HepG2 (cell line): ENCODE data around the gene ARL14EPL. TPM values are rescaled to one million over a fixed set of nuclear protein-coding genes. Genes with fewer than 3 reads are reported as not detected.

Source experiments
- ATAC-seq: fragments of 200-7000 bp; cut with Tn5 transposase; 3 replicates; pipeline ENCODE4 v1.9.1; 2020; ENCODE audit warnings: mild to moderate bottlenecking, moderate library complexity
- BruUV-seq: library from RNA; stranded (reverse); fragments of 400-500 nt; replicated peaks from 2 replicates; lab custom pipeline; 2021; lab: Mats Ljungman, UMichigan
- CTCF ChIA-PET: fragments of 300-600 bp; formaldehyde crosslinking; extraction: SDS; loops from one replicate; lab custom pipeline; 2021; ENCODE audit warnings: low total read pairs, inconsistent platforms, low intra/inter-chr PET ratio; lab: Yijun Ruan, JAX
- POLR2A ChIA-PET: fragments of 350-600 bp; sonication (Branson Sonifier 250); formaldehyde crosslinking; loops from one replicate; lab custom pipeline; 2020; ENCODE audit warnings: antibody characterized with exemption, inconsistent platforms; lab: Yijun Ruan, JAX
- DNase-seq: peaks from one replicate; pipeline ENCODE4 v3.0.0-alpha.2; 2015; ENCODE audit warnings: low spot score
- FAIRE-seq: peaks from 3 replicates; lab custom pipeline; 2011; peaks lifted over from hg19 to GRCh38; lab: Jason Lieb, UNC
- H2AFZ ChIP-seq: one replicate; pipeline ENCODE4 v1.6.1; 2011; ENCODE audit warnings: low read length, inconsistent platforms
- H3K27ac ChIP-seq: fragments of 300-600 bp; 3 replicates; pipeline ENCODE4 v1.8.0; 2011; ENCODE audit warnings: mixed run types, mild to moderate bottlenecking, mixed read lengths, low read length, inconsistent platforms; ENCODE audit not compliant: insufficient read depth; ENCODE audit errors: extremely low read length
- H3K27me3 ChIP-seq, 2 experiments: fragments of 200-600 bp in 1 of 2; 2 replicates in 1 of 2; 3 replicates in 1 of 2; pipeline versions ENCODE4 v1.6.0 to v1.8.0; 2011; ENCODE audit warnings: low read length in 2 of 2, mild to moderate bottlenecking in 2 of 2, moderate library complexity in 2 of 2, inconsistent platforms in 1 of 2; ENCODE audit not compliant: insufficient read depth in 2 of 2, control insufficient read depth in 1 of 2
- H3K36me3 ChIP-seq, 2 experiments: fragments of 200-600 bp in 1 of 2; replicated peaks in 1 of 2; 2 replicates in 1 of 2; 3 replicates in 1 of 2; pipeline versions ENCODE4 v1.5.1 to v1.8.0; 2011; ENCODE audit warnings: low read length in 2 of 2, inconsistent platforms in 1 of 2; ENCODE audit not compliant: insufficient read depth in 2 of 2, control insufficient read depth in 1 of 2
- H3K4me1 ChIP-seq: 2 replicates; pipeline ENCODE4 v1.5.1; 2012; ENCODE audit warnings: low read length, inconsistent platforms; ENCODE audit not compliant: insufficient read depth
- H3K4me2 ChIP-seq: 2 replicates; pipeline ENCODE4 v1.6.0; 2011; ENCODE audit warnings: low read depth, low read length, inconsistent platforms
- H3K4me3 ChIP-seq, 3 experiments: fragments of 200-600 bp in 1 of 3; sonication (generic), shearing (Covaris generic) in 1 of 3; replicated peaks in 1 of 3; 2 replicates each; pipeline ENCODE4 v1.5.1; 2011 to 2016; ENCODE audit warnings: low read length in 3 of 3, inconsistent platforms in 2 of 3, low read depth in 2 of 3, mild to moderate bottlenecking in 2 of 3, control low read depth in 1 of 3, mixed read lengths in 1 of 3; ENCODE audit not compliant: insufficient read depth in 1 of 3
- H3K79me2 ChIP-seq: one replicate; pipeline ENCODE4 v1.6.1; 2011; ENCODE audit warnings: low read length, inconsistent platforms; ENCODE audit not compliant: insufficient read depth
- H3K9ac ChIP-seq: 2 replicates; pipeline ENCODE4 v1.6.0; 2011; ENCODE audit warnings: mild to moderate bottlenecking, low read depth, low read length, inconsistent platforms; ENCODE audit not compliant: insufficient read depth
- H3K9me3 ChIP-seq: 2 replicates; pipeline ENCODE4 v1.5.1; 2012; ENCODE audit warnings: mild to moderate bottlenecking, low read length
- H4K20me1 ChIP-seq: 2 replicates; pipeline ENCODE4 v1.6.0; 2011; ENCODE audit warnings: inconsistent platforms, mild to moderate bottlenecking, low read length, moderate library complexity; ENCODE audit not compliant: insufficient read depth
- ARHGAP35 ChIP-seq: sonication (generic); formaldehyde crosslinking; IDR thresholded peaks from 2 replicates; pipeline ENCODE4 v1.9.0; 2022; ENCODE audit warnings: mild to moderate bottlenecking, inconsistent platforms, moderate library complexity, missing genetic modification reagents, borderline replicate concordance
- CREB1 ChIP-seq, 2 experiments: fragments of 450-650 bp in 1 of 2; IDR thresholded peaks; 2 replicates each; pipeline ENCODE4 v1.6.1; 2016 to 2017; ENCODE audit warnings: control low read depth in 1 of 2, mild to moderate bottlenecking in 1 of 2, missing compliant biosample characterization in 1 of 2, missing genetic modification characterization in 1 of 2
- HNF4G ChIP-seq, 2 experiments: sonication (generic) in 1 of 2; formaldehyde crosslinking in 1 of 2; IDR thresholded peaks; 2 replicates each; pipeline versions ENCODE4 v1.4.0 to v1.6.1; 2011 to 2020; ENCODE audit warnings: borderline replicate concordance in 2 of 2, low read depth in 2 of 2, mild to moderate bottlenecking in 2 of 2, low read length in 1 of 2, missing genetic modification reagents in 1 of 2, moderate library complexity in 1 of 2
- RFX5 ChIP-seq: IDR thresholded peaks from 2 replicates; pipeline ENCODE4 v1.6.1; 2011; ENCODE audit warnings: low read depth, low read length, improper control_type of control experiment
- TCF7L2 ChIP-seq: IDR thresholded peaks from 2 replicates; pipeline ENCODE4 v1.6.1; 2011; ENCODE audit warnings: mild to moderate bottlenecking, low read depth, low read length, moderate library complexity
- ZKSCAN1 ChIP-seq: fragments of 150-350 bp; IDR thresholded peaks from 2 replicates; pipeline ENCODE4 v1.6.1; 2014; ENCODE audit warnings: low read length
- WGBS: methylation state at CpG from one replicate; pipeline ENCODE4 v1.1.6; 2017; ENCODE audit warnings: low lambda C conversion rate; 5-methylcytosine and 5-hydroxymethylcytosine counted together
- in situ Hi-C: cut with HindIII; loops from 2 replicates; pipeline ENCODE4 v1.10.0; 2017; ENCODE audit warnings: low pct_unique_long_range_greater_than_20kb; ENCODE audit not compliant: extremely low pct_ligation_motif_present
- intact Hi-C: fragments of 100-400 bp; cut with micrococcal nuclease; formaldehyde crosslinking; loops from one replicate; pipeline ENCODE4 v1.10.0; 2022; ENCODE audit not compliant: unreplicated experiment
- polyA plus RNA-seq, 8 experiments: library from polyadenylated mRNA; depleted of rRNA in 3 of 8; stranded (reverse) in 7 of 8; unstranded in 1 of 8; fragments of >200 nt; fragmentation: Illumina TruSeq in 4 of 8; extraction: Trizol in 4 of 8; gene quantifications; 2 replicates each; pipeline versions ENCODE4 v1.2.1 to v1.2.3, GENCODE V29; 2011 to 2016; ENCODE audit warnings: low read depth in 4 of 8, missing spikeins in 1 of 8, mixed read lengths in 1 of 8; ENCODE audit not compliant: insufficient read depth in 1 of 8
- total RNA-seq, 5 experiments: library from RNA; depleted of rRNA; stranded (reverse); fragments of >200 nt; fragmentation: Illumina TruSeq; extraction: Trizol; gene quantifications; 2 replicates each; pipeline ENCODE4 v1.2.3, GENCODE V29; 2016; ENCODE audit warnings: low read depth in 1 of 5
- TF ChIP-seq, protein P1 (sequence below): sonication (generic); formaldehyde crosslinking; IDR thresholded peaks from 2 replicates; pipeline ENCODE4 v1.5.0; 2020; ENCODE audit warnings: missing genetic modification reagents

Gene ARL14EPL
- total and polyA plus RNA-seq, 2 of the 13 experiments (the other 11 are each of a cell fraction or from before 2014, with no cell fraction given) = not detected

GRCh38 chr5:115995351-115995750 is 36.9 kb upstream of the ARL14EPL start:
- in situ Hi-C loops = no loop called here
- Histone ChIP-seq H3K4me3 (no peak overlapping the region), H3K4me2 (no peak overlapping the region), H2AFZ (no peak overlapping the region), H3K4me1 (no peaks in the 10 kb centered on the region), H3K27ac (no peak overlapping the region), H3K9ac (no peak overlapping the region), H3K27me3 (no peaks in the 10 kb centered on the region; a peak in 1 of 5 replicates), H3K9me3 (no peaks in the 10 kb centered on the region), H4K20me1 (no peaks in the 10 kb centered on the region), H3K79me2 (no peaks in the 10 kb centered on the region), H3K36me3 (no peaks in the 10 kb centered on the region)
- no TSS peak for BruUV-seq
- no peak for FAIRE-seq
- DNase-seq = no peak
- ChIA-PET CTCF (no interaction called here), POLR2A (no interaction called here)
- intact Hi-C loops = no loop called here
- TF ChIP-seq ZKSCAN1 (no peak), CREB1 (IDR thresholded peaks at IDR 0.05) (0 out of 2 replicates have a peak, but pooled peaks have one; percentile 9), CREB1 (CRISPR knock-in tag; IDR thresholded peaks at IDR 0.05) (no peak), HNF4G (IDR thresholded peaks at IDR 0.05; ENCODE audit: borderline replicate concordance, low read depth, low read length) (no peak), HNF4G (CRISPR knock-in tag; IDR thresholded peaks at IDR 0.05; ENCODE audit: borderline replicate concordance, low read depth) (no peak), ARHGAP35 (CRISPR knock-in tag) (no peak), TCF7L2 (no peak), RFX5 (no peak)
- TF ChIP-seq, protein P1, sequence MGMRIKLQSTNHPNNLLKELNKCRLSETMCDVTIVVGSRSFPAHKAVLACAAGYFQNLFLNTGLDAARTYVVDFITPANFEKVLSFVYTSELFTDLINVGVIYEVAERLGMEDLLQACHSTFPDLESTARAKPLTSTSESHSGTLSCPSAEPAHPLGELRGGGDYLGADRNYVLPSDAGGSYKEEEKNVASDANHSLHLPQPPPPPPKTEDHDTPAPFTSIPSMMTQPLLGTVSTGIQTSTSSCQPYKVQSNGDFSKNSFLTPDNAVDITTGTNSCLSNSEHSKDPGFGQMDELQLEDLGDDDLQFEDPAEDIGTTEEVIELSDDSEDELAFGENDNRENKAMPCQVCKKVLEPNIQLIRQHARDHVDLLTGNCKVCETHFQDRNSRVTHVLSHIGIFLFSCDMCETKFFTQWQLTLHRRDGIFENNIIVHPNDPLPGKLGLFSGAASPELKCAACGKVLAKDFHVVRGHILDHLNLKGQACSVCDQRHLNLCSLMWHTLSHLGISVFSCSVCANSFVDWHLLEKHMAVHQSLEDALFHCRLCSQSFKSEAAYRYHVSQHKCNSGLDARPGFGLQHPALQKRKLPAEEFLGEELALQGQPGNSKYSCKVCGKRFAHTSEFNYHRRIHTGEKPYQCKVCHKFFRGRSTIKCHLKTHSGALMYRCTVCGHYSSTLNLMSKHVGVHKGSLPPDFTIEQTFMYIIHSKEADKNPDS (CRISPR knock-in tag) = no peak
- WGBS = 6% methylated on average over 6 of the region's 6 CpGs
- ATAC-seq = no peak
